HepG2 (cell line): ENCODE data around the gene RPL18. TPM values are rescaled to one million over a fixed set of nuclear protein-coding genes. Genes with fewer than 3 reads are reported as not detected.

ENCODE experiments used
- ARHGAP35 ChIP-seq: sonication (generic); formaldehyde crosslinking; IDR thresholded peaks from 2 replicates; pipeline ENCODE4 v1.9.0; 2022; ENCODE audit warnings: mild to moderate bottlenecking, inconsistent platforms, moderate library complexity, missing genetic modification reagents, borderline replicate concordance
- ATF1 ChIP-seq: IDR thresholded peaks from 2 replicates; pipeline ENCODE4 v1.6.1; 2016; ENCODE audit warnings: mild to moderate bottlenecking, control low read depth
- FOXA3 ChIP-seq: IDR thresholded peaks from 2 replicates; pipeline ENCODE4 v1.6.1; 2016; ENCODE audit warnings: missing genetic modification reagents, missing compliant biosample characterization
- FOXK1 ChIP-seq: sonication (generic); formaldehyde crosslinking; IDR thresholded peaks from 2 replicates; pipeline ENCODE4 v1.4.0; 2020; ENCODE audit warnings: low read depth, missing genetic modification reagents, borderline replicate concordance
- ONECUT2 ChIP-seq: sonication (generic); formaldehyde crosslinking; IDR thresholded peaks from 2 replicates; pipeline ENCODE4 v1.4.0; 2020; ENCODE audit warnings: missing genetic modification reagents
- PLRG1 ChIP-seq: fragments of 450-650 bp; conservative IDR thresholded peaks from 2 replicates; pipeline ENCODE4 v1.6.1; 2016
- TMF1 ChIP-seq: sonication (generic); formaldehyde crosslinking; IDR thresholded peaks from 2 replicates; pipeline ENCODE4 v1.8.1; 2022; ENCODE audit warnings: low read depth, missing genetic modification reagents
- WIZ ChIP-seq: sonication (generic); formaldehyde crosslinking; IDR thresholded peaks from 2 replicates; pipeline ENCODE4 v1.5.1; 2020; ENCODE audit warnings: mild to moderate bottlenecking, missing genetic modification reagents
- ZC3H4 ChIP-seq: sonication (generic); formaldehyde crosslinking; IDR thresholded peaks from 2 replicates; pipeline ENCODE4 v1.4.0; 2020; ENCODE audit warnings: missing genetic modification reagents, borderline replicate concordance
- ZFP36L1 ChIP-seq: sonication (generic); formaldehyde crosslinking; IDR thresholded peaks from 2 replicates; pipeline ENCODE4 v1.8.0; 2022; ENCODE audit warnings: mild to moderate bottlenecking, missing genetic modification reagents, moderate library complexity
- ZFP41 ChIP-seq: sonication (generic); formaldehyde crosslinking; IDR thresholded peaks from 2 replicates; pipeline ENCODE4 v1.4.0; 2020; ENCODE audit warnings: mild to moderate bottlenecking, missing genetic modification reagents, borderline replicate concordance
- ZFX ChIP-seq: sonication (generic); formaldehyde crosslinking; IDR thresholded peaks from 2 replicates; pipeline ENCODE4 v1.4.0; 2020; ENCODE audit warnings: mild to moderate bottlenecking, low read depth, missing genetic modification reagents, moderate library complexity
- ZNF256 ChIP-seq: sonication (generic); formaldehyde crosslinking; conservative IDR thresholded peaks from 2 replicates; pipeline ENCODE4 v1.4.0; 2020; ENCODE audit warnings: missing genetic modification reagents
- ZNF34 ChIP-seq: sonication (generic); formaldehyde crosslinking; IDR thresholded peaks from 2 replicates; pipeline ENCODE4 v1.4.0; 2020; ENCODE audit warnings: mild to moderate bottlenecking, missing genetic modification reagents, borderline replicate concordance
- ZNF550 ChIP-seq: sonication (generic); formaldehyde crosslinking; IDR thresholded peaks from 2 replicates; pipeline ENCODE4 v1.4.0; 2020; ENCODE audit warnings: mild to moderate bottlenecking, missing genetic modification reagents, borderline replicate concordance
- ZNF572 ChIP-seq: sonication (generic); formaldehyde crosslinking; IDR thresholded peaks from 2 replicates; pipeline ENCODE4 v1.5.1; 2020; ENCODE audit warnings: mild to moderate bottlenecking, missing genetic modification reagents
- ZNF614 ChIP-seq: IDR thresholded peaks from 2 replicates; pipeline ENCODE4 v1.6.1; 2018; ENCODE audit warnings: missing biosample characterization, missing genetic modification reagents, inconsistent platforms, borderline replicate concordance
- ZSCAN22 ChIP-seq: sonication (generic); formaldehyde crosslinking; IDR thresholded peaks from 2 replicates; pipeline ENCODE4 v1.4.0; 2020; ENCODE audit warnings: mild to moderate bottlenecking, missing genetic modification reagents
- polyA plus RNA-seq, 8 experiments: library from polyadenylated mRNA; depleted of rRNA in 3 of 8; stranded (reverse) in 7 of 8; unstranded in 1 of 8; fragments of >200 nt; fragmentation: Illumina TruSeq in 4 of 8; extraction: Trizol in 4 of 8; gene quantifications; 2 replicates each; pipeline versions ENCODE4 v1.2.1 to v1.2.3, GENCODE V29; 2011 to 2016; ENCODE audit warnings: low read depth in 4 of 8, missing spikeins in 1 of 8, mixed read lengths in 1 of 8; ENCODE audit not compliant: insufficient read depth in 1 of 8
- total RNA-seq, 5 experiments: library from RNA; depleted of rRNA; stranded (reverse); fragments of >200 nt; fragmentation: Illumina TruSeq; extraction: Trizol; gene quantifications; 2 replicates each; pipeline ENCODE4 v1.2.3, GENCODE V29; 2016; ENCODE audit warnings: low read depth in 1 of 5
- TF ChIP-seq, protein P1 (sequence below), 2 experiments: sonication (generic) in 1 of 2; formaldehyde crosslinking in 1 of 2; IDR thresholded peaks; 2 replicates each; pipeline versions ENCODE4 v1.4.0 to v1.6.1; 2018 to 2020; ENCODE audit warnings: missing genetic modification reagents in 2 of 2, borderline replicate concordance in 1 of 2, low read depth in 1 of 2, mild to moderate bottlenecking in 1 of 2, missing biosample characterization in 1 of 2
- TF ChIP-seq, protein P2 (sequence below): sonication (generic); formaldehyde crosslinking; IDR thresholded peaks from 2 replicates; pipeline ENCODE4 v1.5.1; 2020; ENCODE audit warnings: missing genetic modification reagents, mild to moderate bottlenecking, borderline replicate concordance
- TF ChIP-seq, protein P3 (sequence below): IDR thresholded peaks from 2 replicates; pipeline ENCODE4 v1.6.1; 2016; ENCODE audit warnings: mild to moderate bottlenecking, missing biosample characterization, missing genetic modification reagents
- TF ChIP-seq, protein P4 (sequence below): sonication (generic); formaldehyde crosslinking; IDR thresholded peaks from 2 replicates; pipeline ENCODE4 v1.4.0; 2020; ENCODE audit warnings: mild to moderate bottlenecking, missing genetic modification reagents
- TF ChIP-seq, protein P5 (sequence below): sonication (generic); formaldehyde crosslinking; IDR thresholded peaks from 2 replicates; pipeline ENCODE4 v1.5.0; 2020; ENCODE audit warnings: missing genetic modification reagents

The RPL18 gene
- total and polyA plus RNA-seq, 2 of the 13 experiments (the other 11 are each of a cell fraction or from before 2014, with no cell fraction given), result 1,485 to 1,639 TPM

DNA sequence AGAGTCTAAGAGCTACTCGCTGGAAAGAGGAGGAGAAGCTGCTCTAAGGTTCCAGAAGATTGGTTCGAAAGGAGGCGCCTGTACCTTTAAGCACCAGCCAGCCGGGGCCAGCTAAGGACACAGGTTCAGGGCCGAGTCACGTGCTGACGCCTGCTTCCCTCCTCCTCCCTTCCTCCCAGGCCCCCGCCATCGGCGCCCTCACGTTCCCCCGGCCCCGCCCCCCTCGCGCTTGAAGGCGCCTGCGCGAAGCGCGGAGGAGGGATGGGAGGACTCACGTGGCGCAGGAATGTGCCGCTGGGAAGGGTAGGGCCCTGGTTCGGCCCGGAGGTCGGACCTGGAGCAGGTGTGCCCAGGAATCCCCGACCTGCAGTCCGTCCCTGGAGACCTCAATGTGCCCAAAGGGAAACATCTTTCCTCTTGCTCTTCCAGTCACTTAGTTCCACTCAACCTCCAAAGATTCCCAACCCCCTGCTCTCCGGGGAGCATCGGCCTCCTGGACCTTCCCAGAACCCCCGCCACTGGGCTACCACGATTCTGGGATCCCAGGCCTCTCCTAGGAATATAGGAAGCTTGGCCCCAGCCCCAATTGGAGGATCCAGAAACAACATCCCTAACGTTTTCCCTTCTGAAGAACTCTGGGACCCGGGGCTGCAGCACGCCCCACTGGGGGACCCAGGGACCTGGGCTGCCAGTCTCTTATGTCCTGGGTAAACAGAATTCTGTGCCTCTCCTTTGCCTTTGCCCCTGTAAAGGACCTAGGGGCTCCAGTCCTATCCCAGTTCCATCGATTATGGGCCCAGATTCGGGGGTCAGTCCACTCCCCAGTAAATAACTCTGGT, 15.7 kb upstream of the RPL18 start (continued):
- TF ChIP-seq ZFP36L1 (CRISPR knock-in tag), result no peak
- no peak for TF ChIP-seq ZFP41
- TF ChIP-seq PLRG1, result no peak
- TF ChIP-seq ZNF34, result no peak
- TF ChIP-seq, protein P1, sequence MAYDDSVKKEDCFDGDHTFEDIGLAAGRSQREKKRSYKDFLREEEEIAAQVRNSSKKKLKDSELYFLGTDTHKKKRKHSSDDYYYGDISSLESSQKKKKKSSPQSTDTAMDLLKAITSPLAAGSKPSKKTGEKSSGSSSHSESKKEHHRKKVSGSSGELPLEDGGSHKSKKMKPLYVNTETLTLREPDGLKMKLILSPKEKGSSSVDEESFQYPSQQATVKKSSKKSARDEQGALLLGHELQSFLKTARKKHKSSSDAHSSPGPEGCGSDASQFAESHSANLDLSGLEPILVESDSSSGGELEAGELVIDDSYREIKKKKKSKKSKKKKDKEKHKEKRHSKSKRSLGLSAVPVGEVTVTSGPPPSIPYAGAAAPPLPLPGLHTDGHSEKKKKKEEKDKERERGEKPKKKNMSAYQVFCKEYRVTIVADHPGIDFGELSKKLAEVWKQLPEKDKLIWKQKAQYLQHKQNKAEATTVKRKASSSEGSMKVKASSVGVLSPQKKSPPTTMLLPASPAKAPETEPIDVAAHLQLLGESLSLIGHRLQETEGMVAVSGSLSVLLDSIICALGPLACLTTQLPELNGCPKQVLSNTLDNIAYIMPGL (CRISPR knock-in tag; IDR thresholded peaks at IDR 0.05; ENCODE audit: borderline replicate concordance in 1 of 2, low read depth in 1 of 2), result peak in 1 of 2 experiments; percentile 25; a peak in 1 of 4 replicates
- no peak for TF ChIP-seq ZNF256 (CRISPR knock-in tag)
- TF ChIP-seq ONECUT2 (CRISPR knock-in tag), result no peak
- no peak for TF ChIP-seq ZNF550 (CRISPR knock-in tag)
- TF ChIP-seq ARHGAP35 (CRISPR knock-in tag), result no peak
- TF ChIP-seq WIZ (CRISPR knock-in tag), result no peak
- TF ChIP-seq ZC3H4 (CRISPR knock-in tag), result peak; percentile 84; the same call in 1 of the 2 replicates
- TF ChIP-seq ZNF614, result no peak
- no peak for TF ChIP-seq ATF1
- TF ChIP-seq FOXA3 (CRISPR knock-in tag), result peak; percentile 19; the same call in 1 of the 2 replicates
- TF ChIP-seq TMF1 (CRISPR knock-in tag), result peak; percentile 85
- TF ChIP-seq FOXK1 (CRISPR knock-in tag), result peak; percentile 70; the same call in 1 of the 2 replicates
- TF ChIP-seq, protein P2, sequence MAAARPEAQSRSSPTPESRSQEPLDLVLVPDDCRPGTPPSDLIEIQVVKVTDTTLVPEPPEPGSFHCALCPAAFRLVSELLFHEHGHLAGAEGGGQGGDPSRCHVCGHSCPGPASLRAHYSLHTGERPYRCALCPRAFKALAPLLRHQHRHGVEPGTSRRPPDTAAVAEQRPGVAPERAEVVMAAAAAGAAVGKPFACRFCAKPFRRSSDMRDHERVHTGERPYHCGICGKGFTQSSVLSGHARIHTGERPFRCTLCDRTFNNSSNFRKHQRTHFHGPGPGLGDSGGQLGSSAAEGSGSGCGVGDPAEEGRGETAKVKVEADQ, result no peak
- TF ChIP-seq, protein P3, sequence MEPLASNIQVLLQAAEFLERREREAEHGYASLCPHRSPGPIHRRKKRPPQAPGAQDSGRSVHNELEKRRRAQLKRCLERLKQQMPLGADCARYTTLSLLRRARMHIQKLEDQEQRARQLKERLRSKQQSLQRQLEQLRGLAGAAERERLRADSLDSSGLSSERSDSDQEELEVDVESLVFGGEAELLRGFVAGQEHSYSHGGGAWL, result peak; percentile 82
- TF ChIP-seq, protein P4, sequence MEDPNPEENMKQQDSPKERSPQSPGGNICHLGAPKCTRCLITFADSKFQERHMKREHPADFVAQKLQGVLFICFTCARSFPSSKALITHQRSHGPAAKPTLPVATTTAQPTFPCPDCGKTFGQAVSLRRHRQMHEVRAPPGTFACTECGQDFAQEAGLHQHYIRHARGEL (CRISPR knock-in tag), result no peak
- TF ChIP-seq ZNF572, result no peak
- peak; percentile 65; the same call in 1 of the 2 replicates for TF ChIP-seq ZSCAN22
- TF ChIP-seq, protein P5, sequence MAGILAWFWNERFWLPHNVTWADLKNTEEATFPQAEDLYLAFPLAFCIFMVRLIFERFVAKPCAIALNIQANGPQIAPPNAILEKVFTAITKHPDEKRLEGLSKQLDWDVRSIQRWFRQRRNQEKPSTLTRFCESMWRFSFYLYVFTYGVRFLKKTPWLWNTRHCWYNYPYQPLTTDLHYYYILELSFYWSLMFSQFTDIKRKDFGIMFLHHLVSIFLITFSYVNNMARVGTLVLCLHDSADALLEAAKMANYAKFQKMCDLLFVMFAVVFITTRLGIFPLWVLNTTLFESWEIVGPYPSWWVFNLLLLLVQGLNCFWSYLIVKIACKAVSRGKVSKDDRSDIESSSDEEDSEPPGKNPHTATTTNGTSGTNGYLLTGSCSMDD, result no peak
- TF ChIP-seq ZFX (CRISPR knock-in tag), result peak; percentile 79
